GM12873 (cell line): ENCODE measurements around the gene GPBP1L1.

ENCODE experiments used
- TF ChIP-seq, protein P1 (sequence below): IDR thresholded peaks from 2 replicates; pipeline ENCODE4 v1.5.1; 2012; ENCODE audit warnings: low read depth, mild to moderate bottlenecking, moderate library complexity, low read length, control low read depth; ENCODE audit not compliant: insufficient read depth; ENCODE audit errors: missing control alignments

Gene GPBP1L1

DNA sequence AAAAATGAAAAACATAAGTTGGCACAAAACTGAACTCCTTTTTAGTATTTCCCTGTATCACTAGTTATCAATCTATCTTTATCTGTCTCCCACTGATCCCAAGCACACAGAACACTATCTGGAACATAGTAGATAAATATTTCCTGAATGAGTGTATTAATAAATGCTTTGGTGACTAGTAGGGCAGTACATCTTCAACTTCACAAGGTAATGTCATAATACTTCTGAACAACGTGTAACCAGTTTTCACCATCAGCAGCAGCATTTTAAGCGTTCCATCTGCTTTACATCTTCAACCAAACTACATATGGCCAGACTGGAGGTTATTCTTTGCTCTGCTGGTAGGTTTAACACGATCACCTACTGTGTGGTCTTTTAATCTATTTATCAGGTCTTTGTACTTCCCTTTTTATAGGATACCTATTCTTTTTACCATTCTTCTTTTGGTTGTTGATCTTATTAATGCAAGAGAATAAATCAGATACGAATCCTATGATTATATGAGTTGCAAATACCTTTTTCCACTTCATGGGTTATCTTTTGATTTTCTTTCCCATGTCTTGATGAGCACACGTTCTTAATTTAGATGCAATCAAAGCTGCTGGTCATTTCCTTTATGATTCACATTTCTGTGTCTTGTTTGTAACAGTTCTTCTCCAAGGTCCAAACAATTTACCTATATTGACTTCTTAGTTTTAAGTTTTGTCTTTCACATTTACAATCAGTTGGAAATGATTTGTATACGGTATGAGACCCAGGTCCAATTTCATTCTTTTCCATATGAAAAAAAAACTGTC, 16.3 kb downstream of the GPBP1L1 start:
- TF ChIP-seq, protein P1, sequence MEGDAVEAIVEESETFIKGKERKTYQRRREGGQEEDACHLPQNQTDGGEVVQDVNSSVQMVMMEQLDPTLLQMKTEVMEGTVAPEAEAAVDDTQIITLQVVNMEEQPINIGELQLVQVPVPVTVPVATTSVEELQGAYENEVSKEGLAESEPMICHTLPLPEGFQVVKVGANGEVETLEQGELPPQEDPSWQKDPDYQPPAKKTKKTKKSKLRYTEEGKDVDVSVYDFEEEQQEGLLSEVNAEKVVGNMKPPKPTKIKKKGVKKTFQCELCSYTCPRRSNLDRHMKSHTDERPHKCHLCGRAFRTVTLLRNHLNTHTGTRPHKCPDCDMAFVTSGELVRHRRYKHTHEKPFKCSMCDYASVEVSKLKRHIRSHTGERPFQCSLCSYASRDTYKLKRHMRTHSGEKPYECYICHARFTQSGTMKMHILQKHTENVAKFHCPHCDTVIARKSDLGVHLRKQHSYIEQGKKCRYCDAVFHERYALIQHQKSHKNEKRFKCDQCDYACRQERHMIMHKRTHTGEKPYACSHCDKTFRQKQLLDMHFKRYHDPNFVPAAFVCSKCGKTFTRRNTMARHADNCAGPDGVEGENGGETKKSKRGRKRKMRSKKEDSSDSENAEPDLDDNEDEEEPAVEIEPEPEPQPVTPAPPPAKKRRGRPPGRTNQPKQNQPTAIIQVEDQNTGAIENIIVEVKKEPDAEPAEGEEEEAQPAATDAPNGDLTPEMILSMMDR: no peak

DNA sequence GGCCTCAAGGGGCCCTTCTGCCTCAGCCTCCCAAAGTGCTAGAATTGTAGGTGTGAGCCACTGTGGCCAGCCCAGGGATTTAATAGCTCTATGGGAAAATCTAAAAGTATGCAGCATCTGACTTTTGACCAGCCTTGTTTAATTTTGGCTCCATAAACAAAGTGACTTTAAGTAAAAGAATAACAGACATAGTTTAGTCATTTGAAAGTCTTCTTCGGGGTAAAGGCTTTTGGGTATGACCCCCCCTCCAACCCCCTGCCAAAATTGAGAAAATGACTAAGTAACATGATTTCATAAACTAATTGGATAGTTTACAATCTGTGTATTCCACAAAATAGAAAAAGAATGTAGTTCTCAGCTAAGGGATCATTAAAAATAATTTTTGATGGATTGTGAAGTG, 17.0 kb downstream of the GPBP1L1 start:
- TF ChIP-seq, protein P1: no peak

GRCh38 chr1:45668526-45668925, 17.8 kb downstream of the GPBP1L1 start:
- TF ChIP-seq, protein P1: no peak

DNA sequence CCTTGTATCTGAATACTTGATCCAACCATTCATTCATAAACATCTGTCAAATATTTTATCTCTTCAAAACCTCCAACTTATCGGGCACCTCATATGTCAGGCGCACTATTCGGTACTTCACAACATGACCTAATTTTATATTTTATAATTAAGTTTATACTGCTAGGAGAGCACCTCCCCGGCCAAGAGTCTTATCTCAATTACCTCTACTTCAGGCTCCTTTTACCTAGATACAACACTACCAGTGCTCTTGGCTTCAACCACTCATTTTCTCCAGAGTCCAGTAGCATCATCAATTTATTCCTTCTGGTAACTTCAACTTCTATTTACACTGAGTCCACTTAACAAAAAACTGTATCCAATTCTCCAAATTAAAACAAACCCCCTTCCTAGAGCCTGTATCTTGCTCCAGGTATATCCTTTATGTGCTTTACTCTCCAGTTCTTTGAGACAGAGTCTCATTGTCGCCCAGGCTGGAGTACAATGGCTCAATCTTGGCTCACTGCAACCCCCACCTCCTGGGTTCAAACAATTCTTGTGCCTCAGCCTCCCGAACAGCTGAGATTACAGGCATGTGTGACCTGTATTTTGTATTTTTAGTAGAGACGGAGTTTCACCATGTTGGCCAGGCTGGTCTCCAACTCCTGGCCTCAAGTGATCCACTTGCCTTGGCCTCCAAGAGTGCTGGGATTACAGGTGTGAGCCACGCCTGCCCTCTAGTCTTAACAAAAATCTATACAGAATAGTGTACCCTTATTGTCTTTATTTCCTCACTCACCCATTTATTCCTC, 18.8 kb downstream of the GPBP1L1 start:
- TF ChIP-seq, protein P1: no peak

GRCh38 chr1:45666836-45667235, 19.5 kb downstream of the GPBP1L1 start:
- TF ChIP-seq, protein P1: no peak

GRCh38 chr1:45660336-45660735, 26.0 kb downstream of the GPBP1L1 start:
- TF ChIP-seq, protein P1: no peak

DNA sequence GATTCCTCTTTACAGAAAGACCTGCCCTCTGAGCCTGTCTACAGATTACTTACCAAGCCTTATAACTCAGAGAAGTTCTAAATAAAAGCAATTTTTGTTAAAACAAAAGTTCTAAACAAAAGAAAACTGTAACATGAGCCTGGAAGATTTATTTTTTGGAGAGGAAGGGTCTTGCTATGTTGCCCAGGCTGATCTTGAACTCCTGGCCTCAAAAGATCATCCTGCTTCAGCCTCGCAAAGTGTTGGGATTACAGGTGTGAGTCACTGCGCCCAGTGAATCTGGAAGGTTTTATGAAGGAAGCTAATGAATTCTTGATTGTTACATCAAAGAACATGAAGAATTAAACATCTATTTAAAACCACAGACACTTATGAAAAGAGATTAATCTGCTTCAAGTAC, 27.1 kb downstream of the GPBP1L1 start:
- TF ChIP-seq, protein P1: no peak
